VCaP (cell line): ENCODE measurements around the gene OSBPL6.
"Not testable (repeated sequence)": the region's sequence is repeated elsewhere in the genome, so short reads cannot be mapped to it uniquely, and the experiment has no call there.

Experiments
- H3K27ac ChIP-seq: fragments of 450-650 bp; 2 replicates; pipeline ENCODE4 v1.5.1; 2017
- CTCF ChIP-seq: fragments of 450-650 bp; conservative IDR thresholded peaks from 2 replicates; pipeline ENCODE4 v1.5.1; 2017; ENCODE audit warnings: mild to moderate bottlenecking, moderate library complexity

Gene OSBPL6

GRCh38 chr2:178330175-178331017 lies 136.1 kb downstream of the OSBPL6 start:
- TF ChIP-seq CTCF: no peak
- H3K27ac ChIP-seq: no peak overlapping the region

- TF ChIP-seq CTCF: no peak
- no peak overlapping the region for H3K27ac ChIP-seq
These were observed 137.4 kb downstream of the OSBPL6 start for GRCh38 chr2:178331474-178332432.

DNA sequence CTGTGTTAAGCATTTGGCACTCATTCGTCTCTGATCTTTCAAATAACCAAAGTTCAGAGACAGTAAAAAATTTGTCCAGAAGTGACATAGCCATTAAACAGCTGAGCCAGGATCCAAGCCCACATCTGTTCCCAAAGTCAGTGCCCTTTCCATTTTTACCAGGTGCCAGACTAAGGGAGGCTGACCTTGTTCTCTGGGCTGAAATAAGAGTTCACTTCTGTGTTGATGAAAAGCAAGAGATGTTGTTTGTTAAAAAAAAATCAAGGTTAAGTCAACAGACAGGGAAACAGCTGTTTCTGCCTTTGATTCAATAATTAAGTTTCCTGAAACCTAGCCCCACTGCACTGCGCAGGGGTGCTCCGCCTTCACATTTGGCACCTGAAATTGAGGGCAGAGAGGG lies 139.5 kb downstream of the OSBPL6 start:
- H3K27ac ChIP-seq: no peak overlapping the region
- no peak for TF ChIP-seq CTCF

GRCh38 chr2:178335230-178335629 lies 140.9 kb downstream of the OSBPL6 start:
- no peak overlapping the region for H3K27ac ChIP-seq
- no peak for TF ChIP-seq CTCF

DNA sequence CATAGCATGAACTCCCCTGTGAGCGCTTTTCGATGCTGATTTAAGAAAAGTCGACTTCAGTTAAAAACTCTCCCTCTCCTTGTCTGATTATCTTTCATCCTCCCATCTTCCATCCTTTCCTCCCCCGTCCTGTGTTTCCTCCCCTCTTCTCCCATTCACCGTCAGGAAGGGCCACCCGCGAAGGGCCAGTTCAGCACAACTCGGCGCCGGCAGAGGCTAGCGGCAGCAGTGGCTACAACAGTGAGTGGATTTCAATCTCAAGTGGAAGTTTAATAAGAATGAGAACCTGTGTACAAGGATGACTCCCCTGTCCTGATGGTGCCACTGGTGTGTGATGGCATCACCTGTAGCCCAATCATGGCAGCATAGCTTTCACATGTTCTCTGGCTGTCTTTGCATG lies 149.8 kb downstream of the OSBPL6 start:
- no peak for TF ChIP-seq CTCF
- H3K27ac ChIP-seq: no peak overlapping the region

DNA sequence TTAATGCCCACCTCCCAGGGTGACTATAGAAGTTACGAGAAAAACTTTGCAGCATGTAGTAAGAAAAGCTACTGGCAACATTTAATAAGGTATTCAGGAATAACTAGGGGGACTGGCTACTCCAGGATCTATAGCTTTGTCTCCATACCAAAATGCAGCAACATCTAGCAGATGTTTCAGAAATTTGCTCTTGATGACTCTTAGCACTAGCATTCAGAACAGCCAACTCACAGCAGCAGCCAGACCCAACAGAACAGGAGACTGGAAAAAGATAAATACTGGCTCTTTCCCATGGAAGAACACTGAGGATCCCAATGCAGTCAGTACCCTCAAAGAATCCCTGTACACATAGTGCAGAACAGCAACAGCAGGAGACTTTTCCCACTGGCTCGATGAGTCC lies 151.6 kb downstream of the OSBPL6 start:
- no peak for TF ChIP-seq CTCF
- no peak overlapping the region for H3K27ac ChIP-seq

DNA sequence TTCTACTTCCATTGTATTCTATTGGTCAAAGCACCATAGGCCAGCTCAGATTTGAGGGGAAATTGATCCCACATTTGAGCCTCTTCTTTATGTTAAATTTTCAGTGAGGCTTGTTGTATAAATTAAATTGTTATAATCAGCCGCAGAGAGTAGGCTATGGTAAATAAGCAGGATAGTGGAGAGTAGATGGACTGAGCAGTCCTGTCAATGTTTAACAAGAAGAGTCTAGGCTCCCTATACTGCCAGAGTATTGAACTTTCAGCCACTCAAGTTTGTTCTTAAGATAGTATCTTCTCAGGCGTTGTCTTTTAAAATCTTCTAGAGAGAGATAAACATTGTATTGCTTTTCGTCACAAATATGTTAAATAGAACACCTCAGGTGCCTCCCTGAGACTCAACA lies 155.7 kb downstream of the OSBPL6 start:
- H3K27ac ChIP-seq: no peak overlapping the region

DNA sequence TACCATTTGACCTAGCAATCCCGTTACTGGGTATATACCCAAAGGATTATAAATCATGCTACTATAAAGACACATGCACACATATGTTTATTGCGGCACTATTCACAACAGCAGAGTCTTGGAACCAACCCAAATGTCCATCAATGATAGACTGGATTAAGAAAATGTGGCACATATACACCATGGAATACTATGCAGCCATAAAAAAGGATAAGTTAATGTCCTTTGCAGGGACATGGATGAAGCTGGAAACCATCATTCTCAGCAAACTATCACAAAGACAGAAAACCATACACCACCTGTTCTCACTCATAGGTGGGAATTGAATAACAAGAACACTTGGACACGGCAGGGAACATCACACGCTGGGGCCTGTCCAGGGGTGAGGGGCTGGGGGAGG lies 163.4 kb downstream of the OSBPL6 start:
- H3K27ac ChIP-seq: not testable (repeated sequence)

More for the DNA sequence above, 155.7 kb downstream of the OSBPL6 start:
- TF ChIP-seq CTCF: no peak
